Measurements from ENCODE around the gene RPS6KA2.
"Not testable (repeated sequence)": the region's sequence is repeated elsewhere in the genome, so short reads cannot be mapped to it uniquely, and the experiment has no call there.

RPS6KA2 gene

DNA sequence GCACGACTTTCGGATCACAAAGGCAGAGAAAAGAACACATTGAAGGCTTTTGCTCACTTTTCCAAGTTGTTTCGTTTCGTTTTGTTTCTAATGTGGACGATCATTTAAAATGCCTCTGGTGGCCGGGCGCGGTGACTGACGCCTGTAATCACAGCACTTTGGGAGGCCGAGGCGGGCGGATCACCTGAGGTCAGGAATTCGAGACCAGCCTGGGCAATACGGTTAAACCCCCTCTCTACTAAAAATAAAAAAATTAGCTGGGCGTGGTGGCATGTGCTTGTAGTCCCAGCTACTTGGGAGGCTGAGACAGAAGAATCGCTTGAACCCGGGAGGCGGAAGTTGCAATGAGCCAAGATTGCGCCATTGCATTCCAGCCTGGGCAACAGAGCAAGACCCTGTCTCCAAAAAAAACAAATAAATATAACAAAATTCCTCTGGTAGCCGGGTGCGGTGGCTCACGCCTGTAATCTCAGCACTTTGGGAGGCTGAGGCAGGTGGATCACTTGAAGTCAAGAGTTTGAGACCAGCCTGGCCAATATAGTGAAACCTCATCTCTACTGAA is 243.2 kb downstream of the RPS6KA2 start:
- DNase-seq, result peak; percentile 52 to 60 (median 56)

DNA sequence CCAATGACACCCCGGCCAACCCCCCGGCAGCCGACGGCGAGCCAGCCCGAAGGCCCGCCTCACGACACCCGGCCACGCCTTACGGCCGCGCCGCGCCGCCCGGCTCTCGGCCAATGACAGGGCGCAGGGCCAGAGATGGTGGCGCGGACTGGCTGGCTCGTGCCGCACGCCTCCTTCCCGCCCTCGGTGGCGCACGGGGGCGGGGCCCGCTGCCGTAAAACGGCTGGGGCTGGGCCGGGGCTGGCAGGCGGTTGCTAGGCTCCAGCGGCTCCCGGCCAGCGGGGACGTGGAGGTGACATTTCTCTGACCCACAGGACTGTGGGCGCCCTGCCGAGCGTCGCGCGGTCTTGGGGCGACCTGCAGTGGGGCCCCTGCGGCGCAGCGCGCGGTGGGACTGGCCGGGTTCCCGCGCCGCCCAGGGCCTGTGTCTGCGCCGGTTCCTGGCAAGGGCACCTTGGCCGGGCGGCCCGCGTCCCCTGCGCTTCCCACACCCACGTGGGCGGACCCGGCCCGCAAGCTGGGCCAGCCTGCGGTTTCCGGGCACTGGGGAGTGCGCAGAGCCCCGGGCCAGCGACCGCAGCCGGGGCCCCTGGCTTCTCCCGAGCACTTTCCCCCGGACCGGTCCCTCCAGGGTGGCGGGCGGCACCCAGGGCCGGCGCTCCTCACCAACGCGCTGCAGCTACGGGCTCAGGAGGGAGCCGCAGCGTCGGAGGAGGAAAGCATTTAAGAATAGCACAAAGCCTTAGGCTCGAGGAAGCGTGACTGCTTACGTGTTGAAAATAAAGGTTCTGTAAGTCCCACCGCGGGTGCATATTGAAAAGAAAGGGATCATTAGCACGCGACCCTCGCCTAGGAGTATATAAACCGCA is 243.9 kb downstream of the RPS6KA2 start, which contains the start of gene MPC1:
TSS of gene MPC1 (minus strand) at position 8 of the 869 bp plus-strand sequence. CDS start 64 bp downstream, outside the sequence.
- DNase-seq, result peak; percentile 98 to 99 (median 99)

DNA sequence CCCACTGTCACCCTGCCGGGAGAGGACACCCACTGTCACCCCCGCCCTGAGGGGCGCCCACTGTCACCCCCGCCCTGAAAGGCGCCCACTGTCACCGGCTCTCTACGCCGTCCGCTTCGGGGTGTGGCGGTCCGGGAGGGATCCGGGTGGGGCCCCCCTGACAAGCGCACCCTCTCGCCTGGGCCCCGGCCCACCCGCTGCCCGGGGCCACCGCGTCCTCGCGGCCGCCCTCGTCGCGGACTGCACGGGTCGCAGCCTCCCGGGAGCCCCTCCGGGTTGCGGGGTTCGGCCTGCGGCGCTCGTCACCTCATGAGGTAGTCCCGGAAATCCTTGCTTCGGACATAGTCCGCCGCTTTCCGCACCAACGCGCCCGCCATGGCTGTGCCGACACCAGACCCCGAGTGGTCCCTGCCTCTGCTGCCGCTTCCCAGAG is 244.5 kb downstream of the RPS6KA2 start:
- DNase-seq, result no peak

DNA sequence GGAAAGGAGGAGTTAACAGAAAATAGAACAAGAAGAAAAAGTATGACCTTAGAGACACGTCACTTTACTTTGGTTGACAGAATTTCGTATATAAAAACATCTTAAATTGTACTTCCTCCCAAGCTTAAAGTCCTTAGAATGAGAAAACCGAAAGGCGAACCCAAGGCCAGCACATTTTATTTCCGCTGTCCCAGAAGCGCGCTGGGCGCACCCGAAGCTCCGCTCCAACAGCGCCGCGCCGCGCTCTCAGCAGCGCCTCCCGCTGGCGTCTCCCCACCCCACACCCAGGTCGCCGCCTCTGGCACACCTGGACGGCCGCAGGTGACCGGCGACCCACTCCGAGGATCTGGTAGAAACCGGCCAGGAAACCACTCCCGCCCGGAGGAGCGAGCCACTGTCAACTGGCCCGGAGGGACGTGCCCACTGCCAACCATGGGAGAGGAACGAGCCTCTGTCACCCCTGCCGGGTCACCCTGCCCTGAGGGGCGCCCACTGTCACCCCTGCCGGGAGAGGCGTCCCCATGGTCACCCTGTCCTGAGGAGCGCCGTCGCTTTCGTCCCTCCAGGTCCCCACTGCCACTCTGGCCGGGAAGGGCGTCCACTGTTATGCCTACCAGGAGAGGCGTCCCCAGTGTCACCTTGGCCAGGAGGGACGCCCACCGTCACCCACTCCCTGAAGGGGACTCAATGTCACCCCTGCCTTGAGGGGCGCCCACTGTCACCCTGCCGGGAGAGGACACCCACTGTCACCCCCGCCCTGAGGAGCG is 245.1 kb downstream of the RPS6KA2 start:
- DNase-seq, result peak; percentile 87 to 88 (median 87)

DNA sequence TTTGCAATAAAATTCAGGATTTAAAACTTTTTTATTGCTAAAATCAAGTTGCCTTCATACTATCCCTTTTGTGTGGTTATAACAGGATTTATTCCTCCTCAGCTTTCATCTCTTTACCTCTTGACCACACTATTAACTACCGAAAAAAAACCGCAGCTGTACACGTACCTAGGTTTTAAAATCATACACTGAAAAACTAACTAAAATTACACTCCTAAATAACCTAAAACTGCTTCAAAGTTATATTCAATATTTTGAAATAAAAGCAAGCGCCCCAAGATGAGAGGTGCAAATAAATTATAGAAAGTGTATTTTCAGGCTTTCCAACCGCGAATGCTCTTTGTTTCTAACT is 245.7 kb downstream of the RPS6KA2 start:
- no peak for DNase-seq

DNA sequence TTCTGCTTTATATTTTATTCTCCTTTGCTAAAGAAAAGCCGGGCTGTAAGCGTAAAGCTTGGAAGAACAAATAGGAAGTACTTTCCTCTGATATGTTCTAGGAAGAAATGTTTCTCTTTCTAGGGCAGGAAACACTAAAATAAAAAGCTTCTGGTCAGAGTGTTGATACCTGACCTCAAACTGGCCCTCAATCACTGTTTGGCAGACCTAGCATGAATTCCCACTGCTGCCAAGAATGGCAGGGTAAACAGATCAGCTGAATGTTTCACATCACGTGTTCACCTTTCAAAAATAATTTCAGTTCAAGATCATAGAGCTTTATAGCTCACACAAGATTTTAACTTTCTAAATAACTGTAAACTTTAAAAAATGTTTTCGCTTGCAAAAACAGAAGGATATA is 247.3 kb downstream of the RPS6KA2 start:
- no peak for DNase-seq

DNA sequence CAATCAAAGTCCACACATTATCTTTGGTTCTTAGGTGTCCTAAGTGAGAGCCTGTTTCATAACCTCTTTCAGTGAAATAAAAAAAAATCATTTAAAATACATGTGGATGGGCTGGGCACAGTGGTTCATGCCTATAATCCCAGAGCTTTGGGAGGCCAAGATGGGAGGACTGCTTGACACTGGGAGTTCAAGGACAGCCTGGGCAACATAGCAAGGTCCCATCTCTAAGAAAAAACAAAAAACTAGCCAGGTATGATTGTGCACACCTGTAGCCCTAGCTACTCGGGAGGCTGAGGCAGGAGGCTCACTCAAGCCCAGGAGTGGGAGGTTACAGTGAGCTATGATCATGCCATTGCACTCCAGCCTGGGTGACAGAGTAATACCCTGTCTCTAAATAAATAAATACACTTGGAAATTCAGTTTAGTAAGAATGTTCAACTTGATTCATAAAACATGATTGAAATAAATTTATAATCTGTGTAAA is 247.9 kb downstream of the RPS6KA2 start:
- DNase-seq, result no peak

DNA sequence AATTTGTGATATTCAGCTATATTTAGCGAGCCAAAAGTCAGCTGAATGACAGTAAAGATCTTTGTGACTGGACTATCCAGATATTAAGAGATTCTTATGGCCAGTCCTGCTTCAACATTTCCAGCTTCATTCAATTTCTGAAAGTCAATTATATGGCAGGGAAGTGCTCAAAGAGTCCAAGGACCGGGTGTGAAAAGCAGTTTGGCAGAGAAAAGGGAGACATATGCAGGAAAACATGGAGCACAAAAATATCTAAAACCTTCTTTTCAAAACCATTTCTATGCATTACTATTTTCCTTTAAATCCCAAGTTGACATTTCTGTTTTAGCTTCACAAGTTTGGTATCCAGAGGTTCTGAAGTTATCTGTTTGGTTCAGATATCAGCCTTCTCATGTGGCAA is 249.3 kb downstream of the RPS6KA2 start:
- no peak for DNase-seq

DNA sequence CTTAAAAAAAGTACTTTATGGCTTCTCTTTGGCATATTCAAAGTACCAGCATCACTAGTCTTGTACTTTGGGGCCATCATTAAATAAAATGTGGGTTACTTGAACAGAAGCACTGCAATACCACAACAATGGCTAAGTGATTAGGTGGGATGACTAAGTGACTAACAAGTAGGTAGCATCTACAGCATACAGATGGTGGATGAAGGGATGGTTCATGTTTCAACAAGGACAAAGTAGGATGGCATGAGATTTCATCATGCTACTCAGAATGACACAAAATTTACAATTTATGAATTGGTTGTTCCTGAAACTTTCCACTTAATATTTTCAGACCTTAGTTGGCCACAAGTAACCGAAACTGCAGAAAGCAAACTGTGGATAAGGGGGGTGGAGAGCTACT is 252.0 kb downstream of the RPS6KA2 start:
- no peak for DNase-seq

DNA sequence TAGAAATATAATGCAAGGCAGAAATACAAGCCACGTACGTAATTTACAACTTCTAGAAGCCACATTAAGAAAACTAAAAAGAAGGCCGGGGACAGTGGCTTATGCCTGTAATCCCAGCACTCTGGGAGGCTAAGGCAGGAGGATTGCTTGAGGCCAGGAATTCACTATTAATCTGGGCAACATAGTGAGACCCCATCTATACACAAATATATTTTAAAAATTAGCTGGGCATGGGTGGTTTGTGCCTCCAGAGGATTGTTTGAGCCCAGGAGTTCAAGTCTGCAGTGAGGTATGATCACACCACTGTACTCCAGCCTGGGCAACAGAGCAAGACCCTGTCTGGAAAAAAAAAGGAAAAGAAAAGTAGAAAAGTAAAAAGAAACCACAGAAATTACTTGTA is 256.6 kb downstream of the RPS6KA2 start:
- no peak for DNase-seq

DNA sequence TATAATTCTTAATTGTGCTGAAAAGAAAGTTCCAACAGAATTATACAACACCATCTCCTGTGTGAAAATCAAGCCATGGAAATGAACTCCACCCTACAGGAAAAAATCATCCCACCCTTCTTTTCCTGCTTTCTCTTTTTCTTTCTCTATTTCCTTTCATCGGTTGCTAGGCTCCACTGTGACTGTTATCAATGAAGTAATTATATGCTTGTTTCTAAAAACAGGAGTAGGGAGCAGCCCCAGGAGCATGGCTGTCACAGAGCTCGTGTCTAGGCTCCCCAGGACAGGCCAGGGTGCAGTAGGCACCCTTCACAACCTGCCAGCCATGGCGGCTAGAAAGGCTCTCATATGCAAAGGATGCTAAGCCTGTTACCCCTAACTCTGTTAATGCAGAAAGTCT is 257.3 kb downstream of the RPS6KA2 start:
- DNase-seq, result no peak

DNA sequence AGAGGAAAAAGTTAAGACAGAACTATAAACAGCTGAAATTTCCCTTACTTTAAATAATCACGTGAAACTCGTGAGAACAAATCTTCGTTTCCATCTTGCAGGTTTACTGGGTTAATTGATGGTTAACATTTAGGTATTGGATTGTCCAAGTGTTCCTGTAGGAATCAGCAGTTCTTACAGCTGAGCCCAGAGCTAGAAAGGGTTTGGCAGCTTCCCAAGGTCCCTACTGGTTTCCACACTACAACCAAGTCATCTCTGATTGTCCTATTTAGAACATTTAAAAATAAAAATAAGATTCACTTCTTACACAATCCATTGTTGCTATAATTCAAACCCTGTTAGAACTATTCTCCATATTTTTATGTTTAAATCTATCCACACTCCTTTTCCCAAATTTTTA is 260.1 kb downstream of the RPS6KA2 start:
- DNase-seq, result no peak

DNA sequence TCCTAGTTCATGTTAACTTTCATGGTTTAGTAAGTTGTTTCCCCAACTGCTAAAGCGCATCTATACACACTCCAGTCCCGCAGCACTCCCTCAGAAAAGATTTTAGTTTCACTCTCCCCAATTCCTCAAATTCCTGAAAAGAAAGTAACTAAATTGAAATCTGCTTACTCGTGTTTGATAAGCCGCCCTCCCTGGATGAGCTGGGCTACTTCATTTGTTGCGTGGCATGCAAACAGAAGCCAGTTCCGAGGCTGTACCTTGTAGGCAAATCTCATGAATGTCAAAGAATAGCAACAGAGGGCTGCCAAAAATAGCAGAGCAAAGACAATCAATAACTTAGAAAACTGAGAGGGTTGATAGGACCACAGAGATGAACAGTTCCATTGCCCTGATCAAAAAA is 261.2 kb downstream of the RPS6KA2 start:
- DNase-seq, result no peak

DNA sequence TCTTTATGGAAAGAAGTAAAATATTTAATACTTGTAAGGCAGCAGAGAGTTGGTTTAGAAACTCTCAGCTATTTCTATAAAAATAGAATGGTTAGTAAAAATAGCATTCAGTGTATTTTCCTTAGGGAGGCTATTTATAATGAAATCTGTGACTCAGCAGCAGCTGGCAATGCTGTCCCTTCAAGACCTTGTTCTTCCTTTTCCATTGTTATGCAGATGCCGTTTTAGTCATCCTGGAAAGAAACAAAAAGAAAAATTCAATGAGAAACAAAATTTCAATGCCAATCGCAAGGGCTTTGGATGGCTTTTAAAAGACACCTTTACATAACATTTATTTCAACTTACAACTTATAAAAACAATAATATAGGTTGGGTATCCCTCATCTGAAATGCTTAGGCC is 261.8 kb downstream of the RPS6KA2 start:
- peak; percentile 43 to 56 (median 47) for DNase-seq

DNA sequence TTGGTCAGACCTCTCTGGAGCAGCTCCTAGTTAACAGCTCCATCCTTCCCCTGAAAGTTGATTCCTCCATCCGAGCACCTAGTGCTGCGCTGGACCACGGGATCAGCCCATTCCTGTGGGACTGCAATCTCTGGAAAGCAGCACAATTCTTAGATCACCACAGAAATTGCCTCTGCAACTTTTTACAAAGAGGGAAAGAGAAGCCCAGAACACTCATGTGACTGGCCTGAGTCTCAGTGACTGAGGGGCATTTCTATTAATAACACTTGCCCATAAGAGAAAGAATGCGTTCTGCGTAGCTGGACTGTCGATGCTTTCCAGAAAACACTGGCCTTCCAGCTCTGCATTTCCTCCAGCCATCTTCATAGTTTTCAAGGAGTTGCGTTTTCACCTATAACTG is 262.6 kb downstream of the RPS6KA2 start:
- no peak for DNase-seq

DNA sequence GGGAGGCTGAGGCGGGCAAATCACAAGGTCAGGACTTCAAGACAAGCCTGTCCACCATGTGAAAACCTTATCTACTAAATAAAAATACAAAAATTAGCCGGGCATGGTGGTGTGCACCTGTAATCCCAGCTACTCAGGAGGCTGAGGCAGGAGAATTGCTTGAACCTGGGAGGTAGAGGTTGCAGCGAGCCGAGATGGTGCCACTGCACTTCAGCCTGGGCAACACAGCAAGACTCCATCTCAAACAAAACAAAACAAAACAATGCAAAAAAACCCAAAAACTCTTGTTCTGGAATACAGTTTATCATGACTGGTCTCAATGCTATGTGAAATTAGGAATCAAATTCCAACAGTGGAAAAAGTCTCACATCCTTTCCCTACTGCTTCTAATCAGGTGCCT is 264.6 kb downstream of the RPS6KA2 start:
- not testable (repeated sequence) for DNase-seq

DNA sequence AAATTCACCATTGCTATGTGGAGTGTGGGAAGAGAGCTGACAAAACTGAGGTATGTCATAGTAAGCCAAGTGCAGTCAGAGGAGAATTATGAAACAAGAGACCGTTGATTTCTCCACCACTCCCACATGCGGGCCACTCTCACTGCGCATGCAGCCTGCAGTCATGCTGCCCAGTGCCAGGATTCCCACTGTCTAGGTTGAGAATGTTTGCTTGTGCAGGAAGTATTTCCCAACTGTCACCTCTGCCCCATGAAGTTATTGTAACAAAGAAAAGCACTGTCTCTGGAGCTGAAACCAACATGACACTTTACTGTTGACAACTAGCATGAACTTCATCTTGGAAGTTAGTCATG is 266.0 kb downstream of the RPS6KA2 start:
- peak; percentile 72 to 82 (median 72) for DNase-seq

DNA sequence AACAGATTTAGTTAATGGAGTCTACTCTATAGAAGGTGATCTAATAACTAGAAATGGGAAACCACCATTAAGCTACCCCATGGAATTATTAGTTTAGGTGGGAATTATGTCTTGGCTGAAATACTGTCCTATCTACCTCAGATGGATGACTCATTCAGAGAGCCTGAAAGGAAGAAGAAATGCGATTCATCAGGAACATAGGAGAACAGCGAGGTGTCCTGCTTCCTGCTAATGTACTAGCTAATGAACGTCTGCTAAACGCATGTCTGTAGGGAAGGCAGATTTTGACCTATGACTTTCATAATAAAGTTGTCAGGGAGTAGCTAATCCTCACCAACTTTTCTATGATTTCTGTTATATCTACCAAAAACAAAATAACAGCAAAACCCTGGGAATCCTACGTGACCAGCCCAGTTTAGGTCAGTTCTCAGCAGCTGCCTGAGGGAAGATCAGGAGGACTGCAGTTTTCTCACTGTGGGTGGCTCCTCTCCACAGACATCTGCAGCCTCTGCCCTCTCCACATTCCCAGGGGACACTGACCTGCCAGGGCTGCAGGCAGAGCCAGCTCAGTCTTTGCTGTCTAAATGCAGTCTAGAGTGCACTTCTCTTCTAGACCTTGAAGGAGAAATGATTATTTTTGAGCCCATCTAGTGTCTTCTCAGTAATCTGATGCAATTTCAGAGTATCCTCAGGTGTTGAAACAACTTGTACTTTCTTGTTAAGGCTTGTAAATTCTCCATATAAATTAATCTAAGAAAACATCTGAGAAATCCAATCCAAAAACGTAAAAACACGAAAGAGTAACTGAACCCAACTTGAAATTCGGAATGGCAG is 266.6 kb downstream of the RPS6KA2 start:
- no peak for DNase-seq
